Karpas-422 (cell line): ENCODE data around the gene GABRR2. TPM values are rescaled to one million over a fixed set of nuclear protein-coding genes. Genes with fewer than 3 reads are reported as not detected.

Experiments
- DNase-seq: peaks from one replicate; pipeline ENCODE4 v3.0.0-alpha.2; 2015
- H2AFZ ChIP-seq: fragments of 200-600 bp; sonication (generic); 2 replicates; pipeline ENCODE4 v1.6.1; 2014; ENCODE audit warnings: antibody characterized with exemption, low read length, mixed read lengths
- H3K27ac ChIP-seq: fragments of 200-600 bp; sonication (generic); 2 replicates; pipeline ENCODE4 v1.5.1; 2014; ENCODE audit warnings: mild to moderate bottlenecking, low read length, moderate library complexity
- H3K27me3 ChIP-seq: fragments of 200-600 bp; sonication (generic); 2 replicates; pipeline ENCODE4 v1.6.1; 2014; ENCODE audit warnings: low read length, mixed read lengths
- H3K36me3 ChIP-seq: fragments of 200-600 bp; sonication (generic); 2 replicates; pipeline ENCODE4 v1.6.1; 2014; ENCODE audit warnings: low read length, mixed read lengths; ENCODE audit not compliant: insufficient read depth
- H3K4me1 ChIP-seq: fragments of 200-600 bp; sonication (generic); 2 replicates; pipeline ENCODE4 v1.6.1; 2014; ENCODE audit warnings: mild to moderate bottlenecking, low read length, mixed read lengths
- H3K4me2 ChIP-seq: fragments of 200-600 bp; sonication (generic); 2 replicates; pipeline ENCODE4 v1.6.1; 2014; ENCODE audit warnings: low read length, low read depth, mild to moderate bottlenecking; ENCODE audit not compliant: poor library complexity, severe bottlenecking
- H3K4me3 ChIP-seq: fragments of 200-600 bp; sonication (generic); 2 replicates; pipeline ENCODE4 v1.5.1; 2014; ENCODE audit warnings: mild to moderate bottlenecking, antibody characterized with exemption, low read length, mixed read lengths
- H3K79me2 ChIP-seq: fragments of 200-600 bp; sonication (generic); 2 replicates; pipeline ENCODE4 v1.6.1; 2014; ENCODE audit warnings: mild to moderate bottlenecking, low read length, mixed read lengths
- H3K9ac ChIP-seq: fragments of 200-600 bp; sonication (generic); 2 replicates; pipeline ENCODE4 v1.6.0; 2014; ENCODE audit warnings: low read length
- H3K9me2 ChIP-seq: fragments of 200-600 bp; sonication (generic), shearing (Covaris generic); replicated peaks from 2 replicates; pipeline ENCODE4 v1.6.0; 2014; ENCODE audit warnings: mild to moderate bottlenecking, low read length, moderate library complexity; ENCODE audit not compliant: insufficient read depth
- H3K9me3 ChIP-seq: fragments of 300-700, 200-600 bp; sonication (generic); 2 replicates; pipeline ENCODE4 v1.6.1; 2014; ENCODE audit warnings: low read length, mixed read lengths
- H4K20me1 ChIP-seq: fragments of 200-600 bp; sonication (generic); 2 replicates; pipeline ENCODE4 v1.6.1; 2014; ENCODE audit warnings: mild to moderate bottlenecking, antibody characterized with exemption, low read length, low read depth; ENCODE audit not compliant: insufficient read depth
- total RNA-seq: library from RNA; depleted of rRNA; stranded (reverse); fragments of >200 nt; shearing (Covaris generic); gene quantifications from 2 replicates; pipeline ENCODE4 v1.2.3, GENCODE V29; 2014; ENCODE audit warnings: low replicate concordance; rRNA removed

GABRR2 gene
- total RNA-seq = 0.11 and 0.22 TPM in 2 replicates

DNA sequence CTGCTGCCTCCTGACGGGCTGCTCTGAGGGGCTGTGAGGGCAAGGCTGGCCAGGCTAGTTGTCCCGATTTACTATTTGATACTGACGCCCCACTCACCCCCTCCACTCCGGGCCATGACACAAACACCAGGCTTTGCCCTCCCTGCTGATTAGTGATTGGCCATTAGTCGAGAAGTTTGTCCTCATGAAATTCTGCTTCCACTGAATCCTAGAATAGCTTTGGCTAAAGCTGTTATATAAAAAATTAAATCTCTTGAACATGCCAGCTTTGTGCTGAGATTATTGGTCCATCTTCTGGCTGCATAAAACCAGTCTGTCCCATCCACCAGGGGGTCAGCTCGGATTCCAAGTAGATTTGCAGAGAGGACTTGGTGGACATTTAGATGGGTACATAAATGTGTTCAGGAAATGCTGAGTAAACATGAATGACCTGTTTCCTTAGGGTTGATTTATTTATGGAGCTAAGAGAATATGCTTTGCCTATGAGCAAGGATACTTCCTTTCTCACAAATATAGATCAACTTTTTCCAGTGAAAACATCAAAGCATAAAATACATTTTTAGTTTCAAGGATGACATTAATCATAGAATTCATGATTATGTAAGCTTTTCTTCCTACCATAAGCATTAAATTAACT is at the start of gene GABRR2:
GABRR2 (minus strand) TSS at position 51 of the 637 bp plus-strand sequence. CDS start 134 bp downstream, outside the sequence.
- H2AFZ ChIP-seq = no peak within 1 kb of the TSS
- H3K9me3 ChIP-seq = no peaks in the 10 kb centered on the region
- H3K4me3 ChIP-seq = no peak within 1 kb of the TSS
- no peak within 1 kb of the TSS for H3K9ac ChIP-seq
- H3K27ac ChIP-seq = no peak within 1 kb of the TSS
- no peaks in the 10 kb centered on the region for H3K4me1 ChIP-seq
- no peaks in the 10 kb centered on the region for H3K79me2 ChIP-seq
- 0 out of 2 replicates have a peak, but pooled peaks cover 6% of the 10 kb centered on the region for H4K20me1 ChIP-seq
- no peak for DNase-seq
- H3K9me2 ChIP-seq = no peaks in the 10 kb centered on the region
- no peak within 1 kb of the TSS for H3K4me2 ChIP-seq
- H3K27me3 ChIP-seq = no peaks in the 10 kb centered on the region
- no peaks in the 10 kb centered on the region for H3K36me3 ChIP-seq

DNA sequence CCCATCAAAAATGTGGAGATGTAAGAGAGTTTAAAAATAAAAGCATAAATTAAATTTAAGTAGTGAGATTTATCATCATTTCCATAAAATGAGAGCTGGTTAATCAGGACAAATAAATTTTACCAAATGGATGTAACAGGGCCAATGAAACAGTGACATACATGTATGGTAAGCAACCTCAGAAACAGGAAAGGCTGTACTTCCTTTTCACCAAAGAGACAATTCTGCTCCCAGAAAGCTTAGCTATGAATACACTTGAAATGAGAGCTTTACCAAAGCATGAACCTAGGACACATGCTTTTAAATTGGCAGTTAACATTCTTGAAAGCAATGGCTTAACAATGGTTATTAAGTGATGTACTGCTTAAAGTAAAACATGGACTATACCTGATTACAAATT is 49.5 kb upstream of the GABRR2 start:
- no peak overlapping the region for H2AFZ ChIP-seq
- H3K27me3 ChIP-seq = no peaks in the 10 kb centered on the region
- H3K4me2 ChIP-seq = no peak overlapping the region
- no peaks in the 10 kb centered on the region for H3K9me2 ChIP-seq
- H3K36me3 ChIP-seq = no peaks in the 10 kb centered on the region
- H3K27ac ChIP-seq = no peak overlapping the region
- H3K9ac ChIP-seq = no peak overlapping the region
- peaks cover 3% of the 10 kb centered on the region; the same call in 1 of the 2 replicates for H3K4me1 ChIP-seq
- H3K79me2 ChIP-seq = no peaks in the 10 kb centered on the region
- no peak for DNase-seq
- no peaks in the 10 kb centered on the region for H3K9me3 ChIP-seq
- H4K20me1 ChIP-seq = no peaks in the 10 kb centered on the region
- no peak overlapping the region for H3K4me3 ChIP-seq

DNA sequence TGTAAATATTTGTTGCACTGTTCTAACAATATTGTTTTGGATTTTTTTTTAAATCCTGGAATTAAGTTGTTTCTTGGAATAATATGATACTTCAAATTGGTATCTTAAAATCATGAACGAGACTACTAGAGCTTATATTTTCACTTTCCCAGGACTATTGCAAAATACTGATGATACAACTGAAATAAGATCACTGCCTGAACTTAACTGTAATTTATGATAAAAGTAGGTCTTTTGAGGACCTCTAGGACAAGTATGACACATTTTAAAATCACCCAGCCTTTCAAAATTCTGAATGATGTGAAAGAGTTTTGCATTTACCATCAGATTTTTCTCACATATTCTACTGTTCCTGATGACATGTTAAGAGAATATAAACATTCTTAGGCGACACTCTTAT is 46.1 kb upstream of the GABRR2 start:
- H3K36me3 ChIP-seq = no peaks in the 10 kb centered on the region
- H4K20me1 ChIP-seq = no peaks in the 10 kb centered on the region
- no peaks in the 10 kb centered on the region for H3K9me2 ChIP-seq
- no peaks in the 10 kb centered on the region for H3K79me2 ChIP-seq
- no peak for DNase-seq
- no peak overlapping the region for H3K27ac ChIP-seq
- no peaks in the 10 kb centered on the region for H3K9me3 ChIP-seq
- no peak overlapping the region for H3K4me2 ChIP-seq
- H3K9ac ChIP-seq = no peak overlapping the region
- H3K4me1 ChIP-seq = peaks cover 20% of the 10 kb centered on the region
- H2AFZ ChIP-seq = no peak overlapping the region
- no peaks in the 10 kb centered on the region for H3K27me3 ChIP-seq
- no peak overlapping the region for H3K4me3 ChIP-seq

DNA sequence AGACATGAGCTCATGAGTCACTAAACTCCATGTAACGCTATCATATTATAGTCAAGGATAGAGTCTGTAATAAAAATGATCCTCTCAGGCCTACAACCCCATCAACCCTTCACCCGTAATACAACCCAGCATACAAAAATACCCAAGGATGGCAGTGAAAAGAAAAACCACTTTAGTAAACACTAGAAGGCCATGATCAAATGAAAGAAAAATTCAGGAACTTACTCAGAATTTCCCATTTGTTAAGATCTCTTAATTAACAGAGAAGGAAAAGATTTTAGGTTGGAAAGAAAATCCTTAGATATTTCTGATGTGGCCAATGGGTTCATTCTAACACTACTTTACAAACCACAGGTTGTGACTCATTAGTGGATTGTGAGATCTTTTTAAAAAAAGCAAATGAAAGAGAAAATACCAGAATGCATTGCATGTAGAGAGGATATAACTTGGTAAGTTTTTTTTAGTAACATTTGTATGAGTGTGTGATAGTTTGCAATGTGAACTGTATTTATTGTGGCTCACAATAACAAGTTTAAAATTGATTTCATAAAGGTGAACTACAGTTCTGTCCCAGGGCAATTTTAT is 45.4 kb upstream of the GABRR2 start:
- H3K9me2 ChIP-seq = no peaks in the 10 kb centered on the region
- peaks cover 20% of the 10 kb centered on the region for H3K4me1 ChIP-seq
- H3K36me3 ChIP-seq = no peaks in the 10 kb centered on the region
- no peaks in the 10 kb centered on the region for H3K27me3 ChIP-seq
- no peaks in the 10 kb centered on the region for H3K9me3 ChIP-seq
- no peak overlapping the region for H3K4me2 ChIP-seq
- H3K4me3 ChIP-seq = no peak overlapping the region
- H3K9ac ChIP-seq = no peak overlapping the region
- H3K27ac ChIP-seq = no peak overlapping the region
- H2AFZ ChIP-seq = no peak overlapping the region
- DNase-seq = no peak
- no peaks in the 10 kb centered on the region for H3K79me2 ChIP-seq
- H4K20me1 ChIP-seq = no peaks in the 10 kb centered on the region

DNA sequence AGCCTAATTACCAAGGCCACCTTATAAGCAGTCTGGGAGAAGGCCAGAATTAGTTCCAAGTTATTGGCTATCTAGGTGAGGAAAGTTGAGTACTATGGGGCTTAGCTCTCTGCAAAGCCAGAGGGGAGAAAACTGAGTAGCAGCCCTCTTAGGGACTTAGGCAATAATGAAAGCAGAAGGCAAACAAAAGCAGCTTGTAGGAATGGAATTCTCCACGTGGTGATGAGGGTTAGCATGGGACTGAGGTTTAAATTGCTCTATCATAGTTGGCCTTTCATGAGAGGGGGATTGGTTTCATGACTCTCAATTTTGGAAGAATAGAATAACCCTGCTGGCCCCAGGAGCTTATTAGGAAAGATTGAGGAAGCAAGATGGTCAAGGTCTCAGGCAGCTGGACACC is 44.5 kb upstream of the GABRR2 start:
- Histone ChIP-seq H4K20me1 (no peaks in the 10 kb centered on the region), H3K27me3 (no peaks in the 10 kb centered on the region), H3K9ac (no peak overlapping the region), H3K9me2 (no peaks in the 10 kb centered on the region), H3K4me1 (peaks cover 20% of the 10 kb centered on the region), H2AFZ (no peak overlapping the region), H3K4me2 (no peak overlapping the region), H3K4me3 (no peak overlapping the region), H3K27ac (no peak overlapping the region), H3K9me3 (no peaks in the 10 kb centered on the region), H3K36me3 (no peaks in the 10 kb centered on the region), H3K79me2 (no peaks in the 10 kb centered on the region)
- DNase-seq = no peak

DNA sequence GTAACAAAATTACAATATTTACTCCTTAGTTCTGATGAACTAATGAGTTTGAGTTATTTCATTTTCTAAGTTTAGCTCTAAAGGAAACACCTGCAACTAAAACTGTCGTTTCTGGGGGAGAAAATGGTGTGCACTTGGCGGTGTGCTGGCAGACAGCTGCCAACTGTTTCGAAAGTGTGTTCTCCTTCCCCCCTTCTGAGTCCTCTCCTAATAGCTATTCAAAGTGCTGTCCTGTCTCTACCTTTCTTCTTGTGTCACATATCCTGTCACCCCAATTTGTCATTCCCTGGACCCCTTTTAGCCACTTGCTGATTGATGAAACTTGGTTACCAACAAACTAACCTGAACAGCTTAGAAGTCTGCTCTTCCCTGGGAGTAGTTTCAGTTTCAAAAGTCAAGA is 42.3 kb upstream of the GABRR2 start:
- Histone ChIP-seq H3K27ac (no peak overlapping the region), H3K9me3 (no peaks in the 10 kb centered on the region), H3K9ac (peak overlapping the region; percentile 30), H3K9me2 (no peaks in the 10 kb centered on the region), H3K36me3 (no peaks in the 10 kb centered on the region), H3K4me1 (peaks cover 35% of the 10 kb centered on the region), H3K4me2 (peak overlapping the region; percentile 54), H3K79me2 (peaks cover 1% of the 10 kb centered on the region; the same call in 1 of the 2 replicates), H4K20me1 (no peaks in the 10 kb centered on the region), H2AFZ (peak overlapping the region; percentile 13; the same call in 1 of the 2 replicates), H3K27me3 (no peaks in the 10 kb centered on the region), H3K4me3 (peak overlapping the region; percentile 42)
- peak; percentile 51 for DNase-seq

DNA sequence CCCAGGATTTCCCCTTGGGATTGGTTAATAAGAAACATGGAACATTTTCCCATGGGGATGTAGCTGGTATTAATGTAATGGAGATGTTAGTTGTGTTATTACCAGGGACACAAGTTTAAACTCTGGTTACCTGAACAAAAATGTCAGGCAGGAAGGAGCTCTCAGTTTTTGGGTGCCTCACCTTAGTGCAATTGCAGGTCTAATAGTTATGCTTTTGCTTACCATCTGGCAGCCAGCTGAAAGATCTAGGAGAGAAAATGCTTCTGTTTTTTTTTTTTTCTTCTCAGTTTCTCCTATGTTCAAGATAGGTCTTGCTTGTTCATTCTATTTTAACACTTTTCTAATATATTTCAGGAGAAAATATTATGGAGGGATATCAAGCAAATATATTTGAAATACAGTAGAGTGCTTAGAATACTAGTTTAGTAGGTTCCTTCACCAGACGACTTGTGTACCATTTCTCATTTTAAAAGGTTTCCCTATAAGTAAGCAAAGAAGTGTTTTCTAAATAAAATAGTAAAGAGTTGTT is 41.6 kb upstream of the GABRR2 start:
- no peak for DNase-seq
- Histone ChIP-seq H3K4me1 (peaks cover 38% of the 10 kb centered on the region), H3K9ac (no peak overlapping the region), H3K4me2 (peak overlapping the region; percentile 54), H2AFZ (no peak overlapping the region), H4K20me1 (no peaks in the 10 kb centered on the region), H3K79me2 (peaks cover 8% of the 10 kb centered on the region), H3K36me3 (no peaks in the 10 kb centered on the region), H3K9me3 (no peaks in the 10 kb centered on the region), H3K9me2 (no peaks in the 10 kb centered on the region), H3K27ac (no peak overlapping the region), H3K27me3 (no peaks in the 10 kb centered on the region), H3K4me3 (peak overlapping the region; percentile 42)

DNA sequence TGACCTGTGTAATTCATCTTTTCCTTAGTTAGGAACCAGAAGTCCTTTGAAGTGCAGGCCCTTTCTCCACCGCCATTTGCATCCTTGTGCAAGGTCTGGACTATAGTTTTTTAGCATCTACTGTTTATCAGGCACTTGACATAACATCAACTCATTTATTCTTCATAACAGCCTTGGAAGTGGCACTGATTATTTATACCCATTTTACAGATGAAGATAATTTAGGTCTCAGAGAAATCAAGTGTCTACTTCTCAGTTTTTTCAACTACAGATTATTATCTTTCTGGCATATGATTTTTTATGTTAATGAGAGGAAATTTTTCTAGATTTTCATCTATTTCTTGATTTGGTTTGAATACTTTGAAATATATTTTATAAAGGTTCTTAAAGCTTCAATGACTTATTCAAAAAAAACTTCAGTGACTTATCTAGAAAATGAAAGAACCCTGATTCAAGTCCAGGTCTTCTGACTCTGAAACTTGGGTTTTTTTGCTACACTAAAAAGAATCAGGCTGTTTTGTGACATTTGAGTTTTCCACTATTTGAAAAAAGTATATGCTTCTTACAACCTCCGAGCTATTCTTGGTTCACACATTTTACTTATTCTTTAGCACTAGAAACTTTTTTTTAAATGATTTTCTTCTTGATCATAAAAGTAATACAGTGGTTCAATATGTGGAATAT is 40.6 kb upstream of the GABRR2 start:
- Histone ChIP-seq H3K4me3 (no peak overlapping the region), H3K4me2 (no peak overlapping the region), H3K27ac (no peak overlapping the region), H3K27me3 (no peaks in the 10 kb centered on the region), H3K9me3 (no peaks in the 10 kb centered on the region), H3K9me2 (no peaks in the 10 kb centered on the region), H3K4me1 (peaks cover 48% of the 10 kb centered on the region), H3K36me3 (no peaks in the 10 kb centered on the region), H3K9ac (no peak overlapping the region), H3K79me2 (peaks cover 15% of the 10 kb centered on the region), H2AFZ (no peak overlapping the region), H4K20me1 (no peaks in the 10 kb centered on the region)
- no peak for DNase-seq
